Activated naive CD4-positive, alpha-beta T cell treated with anti-CD3 and anti-CD28 coated beads for 36 hours (primary cell): ENCODE measurements around the gene TMEM120B. TPM values are rescaled to one million over a fixed set of nuclear protein-coding genes. Genes with fewer than 3 reads are reported as not detected.
A peak's percentile ranks its signal among the peaks of the same experiment; 100 is the strongest.

Experiments
- CTCF ChIA-PET: fragments of 350-600 bp; sonication (Branson Sonifier 250); formaldehyde crosslinking; loops from one replicate; lab custom pipeline; 2021; ENCODE audit warnings: antibody characterized with exemption; lab: Charles Lee
- DNase-seq: peaks from one replicate; pipeline ENCODE4 v3.0.0-alpha.2; 2020
- H3K27ac Mint-ChIP-seq: one replicate; pipeline ENCODE4 v1.8.0; 2021; ENCODE audit warnings: mild to moderate bottlenecking, mixed read lengths
- H3K27me3 Mint-ChIP-seq: one replicate; pipeline ENCODE4 v1.8.0; 2021; ENCODE audit warnings: low read depth, mixed read lengths
- H3K36me3 Mint-ChIP-seq: one replicate; pipeline ENCODE4 v1.8.0; 2021; ENCODE audit warnings: low read depth, mixed read lengths
- H3K4me1 Mint-ChIP-seq: one replicate; pipeline ENCODE4 v1.8.0; 2021; ENCODE audit warnings: low read depth, mixed read lengths
- H3K4me3 Mint-ChIP-seq: one replicate; pipeline ENCODE4 v1.8.0; 2021; ENCODE audit warnings: mild to moderate bottlenecking, moderate library complexity, mixed read lengths
- H3K9me3 Mint-ChIP-seq: one replicate; pipeline ENCODE4 v1.8.0; 2021; ENCODE audit warnings: mixed read lengths
- intact Hi-C: fragments of 100-400 bp; cut with micrococcal nuclease; formaldehyde crosslinking; loops from one replicate; pipeline ENCODE4 v1.15.1; 2023
- total RNA-seq, 2 experiments: library from RNA; stranded (reverse); gene quantifications; one replicate each; pipeline ENCODE4 v1.2.3, GENCODE V29; 2021

The TMEM120B gene
- total RNA-seq, 2 experiments from 2014 or later: 5.5 to 6.3 TPM

DNA sequence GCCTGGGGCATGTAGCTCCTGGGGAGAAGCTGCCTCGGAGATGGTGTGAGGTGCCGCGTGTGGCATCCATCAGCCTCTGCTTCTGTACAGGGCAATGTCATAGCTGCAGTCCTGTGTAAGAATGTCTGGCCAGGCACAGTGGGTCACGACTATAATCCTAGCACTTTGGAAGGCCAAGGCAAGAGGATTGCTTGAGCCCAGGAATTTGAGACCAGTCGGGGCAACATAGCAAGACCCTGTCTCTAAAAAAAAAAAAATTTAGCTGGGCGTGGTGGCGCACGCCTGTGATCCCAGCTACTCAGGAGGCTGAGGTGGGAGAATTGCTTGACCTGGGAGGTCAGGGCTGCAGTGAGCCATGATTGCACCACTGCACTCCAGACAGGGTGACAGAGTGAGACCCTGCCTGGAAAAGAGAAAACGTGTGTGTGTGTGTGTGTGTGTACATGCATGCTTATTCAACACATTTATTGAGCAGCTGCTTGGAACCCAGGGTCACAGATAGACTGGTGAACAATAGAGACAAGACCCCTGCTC is 56.8 kb downstream of the TMEM120B start:
- H3K9me3 Mint-ChIP-seq: no peaks in the 10 kb centered on the region
- no peak overlapping the region for H3K27ac Mint-ChIP-seq
- peaks cover 3% of the 10 kb centered on the region for H3K4me1 Mint-ChIP-seq
- DNase-seq: no peak
- H3K27me3 Mint-ChIP-seq: no peaks in the 10 kb centered on the region
- intact Hi-C loops: no loop called here
- CTCF ChIA-PET: interaction anchor here (0.6 to 2.4 kb wide), 3 partner anchors 25 to 76 kb away, joined by 3 to 12 read pairs (median 4); partner anchors contain the start of gene RHOF
- no peak overlapping the region for H3K4me3 Mint-ChIP-seq
- H3K36me3 Mint-ChIP-seq: no peaks in the 10 kb centered on the region

DNA sequence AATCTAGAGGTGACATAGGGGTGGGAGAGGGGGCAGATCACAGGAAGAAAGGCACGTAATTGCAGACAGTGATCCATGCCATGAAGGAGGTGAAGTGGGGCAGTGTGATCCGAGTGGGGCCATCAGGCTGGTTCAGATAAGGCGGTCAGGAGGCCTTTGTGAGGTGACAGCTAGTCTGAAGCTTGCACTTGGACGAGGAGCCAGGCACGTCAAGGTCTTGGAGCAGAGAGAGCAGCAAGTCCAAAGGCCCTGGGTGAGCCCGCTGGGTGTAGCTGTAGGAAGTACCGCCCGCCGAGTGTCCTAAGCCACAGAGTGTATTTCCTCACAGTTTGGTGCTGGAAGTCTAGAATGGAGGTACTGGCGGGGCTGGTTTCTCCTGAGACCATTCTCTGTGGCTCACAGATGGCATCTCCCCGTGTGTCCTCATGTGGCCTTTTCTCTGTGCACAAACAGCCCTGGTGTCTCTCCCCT is 57.3 kb downstream of the TMEM120B start:
- intact Hi-C loops: loop anchor here (5.0 kb wide), 1 partner anchor 303 kb away; no protein-coding TSS in a partner anchor
- Mint-ChIP-seq H3K36me3 (no peaks in the 10 kb centered on the region), H3K9me3 (no peaks in the 10 kb centered on the region), H3K27ac (no peak overlapping the region), H3K27me3 (no peaks in the 10 kb centered on the region), H3K4me3 (no peak overlapping the region), H3K4me1 (peaks cover 3% of the 10 kb centered on the region)
- DNase-seq: no peak
- CTCF ChIA-PET: interaction anchor here (0.6 to 2.4 kb wide), 2 partner anchors 25 to 74 kb away, joined by 4 to 12 read pairs; partner anchors contain the start of gene RHOF

DNA sequence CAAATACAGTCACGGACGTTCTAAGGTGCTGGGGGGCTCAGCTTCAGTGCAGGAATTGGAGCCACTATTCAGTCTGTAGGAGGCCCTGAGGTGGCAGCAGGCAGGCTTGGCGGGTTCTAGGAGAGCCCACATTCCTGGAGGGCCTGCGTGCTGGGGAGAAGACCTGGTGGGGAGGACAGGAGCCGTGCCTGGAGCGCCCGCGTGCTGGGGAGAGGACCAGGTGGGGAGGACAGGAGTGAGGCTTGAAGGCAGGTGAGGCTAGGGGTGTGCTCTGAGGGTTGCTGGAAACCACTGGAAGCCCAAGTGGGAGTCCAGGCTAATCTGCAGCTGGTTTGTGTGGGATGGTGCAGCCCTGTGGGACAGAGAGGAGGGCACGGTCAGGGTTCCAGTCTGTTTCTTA is 57.8 kb downstream of the TMEM120B start:
- CTCF ChIA-PET: interaction anchor here (2.4 kb wide), 1 partner anchor 24 kb away, joined by 12 read pairs; the partner anchor contains the start of gene RHOF
- no peak overlapping the region for H3K27ac Mint-ChIP-seq

GRCh38 chr12:121770813-121771625 is 58.5 kb downstream of the TMEM120B start:
- intact Hi-C loops: loop anchor here (5.0 kb wide), 1 partner anchor 304 kb away; no protein-coding TSS in a partner anchor
- CTCF ChIA-PET: interaction anchor here (0.7 to 17.1 kb wide), 4 partner anchors 11 to 71 kb away, joined by 3 to 381 read pairs (median 21); partner anchors contain the start of gene RHOF
- no peaks in the 10 kb centered on the region for H3K36me3 Mint-ChIP-seq

More for the DNA sequence above, 57.8 kb downstream of the TMEM120B start:
- Mint-ChIP-seq H3K27me3 (no peaks in the 10 kb centered on the region), H3K9me3 (no peaks in the 10 kb centered on the region), H3K4me3 (no peak overlapping the region), H3K4me1 (peaks cover 3% of the 10 kb centered on the region), H3K36me3 (no peaks in the 10 kb centered on the region)
- intact Hi-C loops: loop anchor here (5.0 kb wide), 1 partner anchor 303 kb away; no protein-coding TSS in a partner anchor
- no peak for DNase-seq

DNA sequence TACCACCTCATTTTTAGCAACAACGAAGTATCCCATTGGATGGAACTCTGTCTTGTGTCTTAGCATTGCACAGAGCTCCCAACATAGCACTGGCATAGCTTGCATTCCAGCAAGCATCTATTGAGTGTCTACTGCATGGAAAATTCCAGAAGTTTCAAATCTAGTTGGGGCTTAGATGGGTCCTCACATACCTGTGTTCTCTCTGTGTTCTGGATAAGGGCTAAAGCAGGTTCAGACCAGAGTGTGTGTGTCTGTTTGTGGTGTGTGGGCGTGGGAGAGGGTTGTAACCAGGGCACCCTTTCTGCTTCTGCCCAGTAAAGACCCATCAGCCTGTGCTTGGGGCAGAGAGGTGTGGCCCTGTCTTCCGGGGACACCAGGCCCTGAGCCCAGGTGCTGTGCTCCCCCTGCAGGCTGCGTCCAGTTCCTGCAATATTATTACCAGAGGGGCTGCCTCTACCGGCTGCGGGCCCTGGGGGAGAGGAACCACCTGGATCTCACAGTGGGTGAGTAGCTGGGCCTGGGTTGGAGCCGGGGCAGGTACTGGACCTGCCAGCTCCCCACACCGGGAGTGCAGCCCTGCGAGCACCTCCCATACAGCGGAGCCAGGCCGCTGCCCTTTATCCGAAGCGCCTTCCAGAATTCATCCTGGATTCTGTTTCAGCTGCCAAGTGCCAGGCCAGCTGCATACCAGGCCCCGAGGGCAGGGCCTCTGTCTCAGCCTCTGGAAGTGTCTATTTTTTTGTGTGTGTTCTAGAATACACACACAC is 60.6 kb downstream of the TMEM120B start:
- H3K27ac Mint-ChIP-seq: peak overlapping the region; percentile 61
- CTCF ChIA-PET: interaction anchor here (0.6 to 17.1 kb wide), 26 partner anchors 9 to 1161 kb away, joined by 3 to 381 read pairs (median 4); partner anchors contain the start of genes PSMD9, RHOF and TMEM120B

More at GRCh38 chr12:121770813-121771625, 58.5 kb downstream of the TMEM120B start:
- Mint-ChIP-seq H3K4me3 (no peak overlapping the region), H3K4me1 (peaks cover 3% of the 10 kb centered on the region), H3K27ac (no peak overlapping the region), H3K27me3 (no peaks in the 10 kb centered on the region), H3K9me3 (no peaks in the 10 kb centered on the region)
- no peak for DNase-seq

DNA sequence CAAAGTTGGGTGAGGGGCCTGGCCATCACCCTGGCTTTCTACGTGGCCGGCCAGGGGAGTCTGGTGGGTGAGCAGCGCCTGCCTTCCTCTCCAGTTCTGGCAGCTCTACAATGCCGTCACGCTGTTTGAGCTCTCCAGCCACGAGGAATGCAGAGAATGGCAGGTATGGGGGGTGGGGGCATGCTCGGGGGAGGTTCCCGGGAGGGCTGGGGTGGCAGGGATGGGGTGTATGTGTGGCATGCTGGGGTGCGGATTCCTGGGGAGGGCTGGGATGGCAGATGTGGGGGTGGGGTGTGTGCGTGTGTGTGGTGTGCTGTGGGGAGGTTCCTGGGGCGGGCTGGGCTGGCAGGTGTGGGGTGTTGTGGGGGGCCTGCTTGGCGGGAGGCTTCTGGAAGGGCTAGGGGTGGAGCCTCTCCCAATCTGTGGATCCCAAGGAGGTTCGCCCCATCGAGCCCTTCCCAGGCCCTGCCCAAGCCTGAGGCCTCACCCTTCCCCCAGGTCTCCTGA is 62.5 kb downstream of the TMEM120B start:
- no peaks in the 10 kb centered on the region for H3K27me3 Mint-ChIP-seq
- peaks cover 7% of the 10 kb centered on the region for H3K36me3 Mint-ChIP-seq
- DNase-seq: no peak
- CTCF ChIA-PET: interaction anchor here (0.7 to 17.1 kb wide), 7 partner anchors 12 to 113 kb away, joined by 4 to 381 read pairs (median 16); partner anchors contain the start of genes PSMD9, RHOF and TMEM120B
- H3K4me3 Mint-ChIP-seq: no peak overlapping the region
- H3K4me1 Mint-ChIP-seq: peaks cover 12% of the 10 kb centered on the region
- H3K27ac Mint-ChIP-seq: no peak overlapping the region
- intact Hi-C loops: loop anchor here (5.0 kb wide), 1 partner anchor 308 kb away; no protein-coding TSS in a partner anchor
- no peaks in the 10 kb centered on the region for H3K9me3 Mint-ChIP-seq

More for the DNA sequence above, 60.6 kb downstream of the TMEM120B start:
- intact Hi-C loops: loop anchor here (1.0 to 5.0 kb wide), 3 partner anchors 61 to 306 kb away; partner anchors contain the start of gene TMEM120B
- peak; percentile 83 for DNase-seq
- Mint-ChIP-seq H3K9me3 (no peaks in the 10 kb centered on the region), H3K27me3 (no peaks in the 10 kb centered on the region), H3K4me3 (no peak overlapping the region), H3K36me3 (no peaks in the 10 kb centered on the region), H3K4me1 (peaks cover 6% of the 10 kb centered on the region)

- Mint-ChIP-seq H3K27ac (no peak overlapping the region), H3K36me3 (peaks cover 7% of the 10 kb centered on the region), H3K4me1 (peaks cover 16% of the 10 kb centered on the region), H3K4me3 (no peak overlapping the region), H3K9me3 (no peaks in the 10 kb centered on the region), H3K27me3 (no peaks in the 10 kb centered on the region)
- CTCF ChIA-PET: interaction anchor here (4.0 to 17.1 kb wide), 3 partner anchors 18 to 76 kb away, joined by 16 to 381 read pairs (median 30); partner anchors contain the start of gene RHOF
- DNase-seq: no peak
- intact Hi-C loops: no loop called here
Observed at GRCh38 chr12:121775501-121775900, 62.9 kb downstream of the TMEM120B start.

GRCh38 chr12:121776190-121777098 is 63.9 kb downstream of the TMEM120B start:
- CTCF ChIA-PET: interaction anchor here (0.6 to 17.1 kb wide), 16 partner anchors 9 to 445 kb away, joined by 3 to 381 read pairs (median 4); partner anchors contain the start of gene RHOF
- Mint-ChIP-seq H3K4me1 (peaks cover 25% of the 10 kb centered on the region), H3K27me3 (no peaks in the 10 kb centered on the region), H3K4me3 (no peak overlapping the region), H3K9me3 (no peaks in the 10 kb centered on the region), H3K27ac (peak overlapping the region; percentile 56), H3K36me3 (peaks cover 7% of the 10 kb centered on the region)
- peak; percentile 94 for DNase-seq
- intact Hi-C loops: loop anchor here (1.0 kb wide), 3 partner anchors 18 to 112 kb away; partner anchors contain the start of gene PSMD9

DNA sequence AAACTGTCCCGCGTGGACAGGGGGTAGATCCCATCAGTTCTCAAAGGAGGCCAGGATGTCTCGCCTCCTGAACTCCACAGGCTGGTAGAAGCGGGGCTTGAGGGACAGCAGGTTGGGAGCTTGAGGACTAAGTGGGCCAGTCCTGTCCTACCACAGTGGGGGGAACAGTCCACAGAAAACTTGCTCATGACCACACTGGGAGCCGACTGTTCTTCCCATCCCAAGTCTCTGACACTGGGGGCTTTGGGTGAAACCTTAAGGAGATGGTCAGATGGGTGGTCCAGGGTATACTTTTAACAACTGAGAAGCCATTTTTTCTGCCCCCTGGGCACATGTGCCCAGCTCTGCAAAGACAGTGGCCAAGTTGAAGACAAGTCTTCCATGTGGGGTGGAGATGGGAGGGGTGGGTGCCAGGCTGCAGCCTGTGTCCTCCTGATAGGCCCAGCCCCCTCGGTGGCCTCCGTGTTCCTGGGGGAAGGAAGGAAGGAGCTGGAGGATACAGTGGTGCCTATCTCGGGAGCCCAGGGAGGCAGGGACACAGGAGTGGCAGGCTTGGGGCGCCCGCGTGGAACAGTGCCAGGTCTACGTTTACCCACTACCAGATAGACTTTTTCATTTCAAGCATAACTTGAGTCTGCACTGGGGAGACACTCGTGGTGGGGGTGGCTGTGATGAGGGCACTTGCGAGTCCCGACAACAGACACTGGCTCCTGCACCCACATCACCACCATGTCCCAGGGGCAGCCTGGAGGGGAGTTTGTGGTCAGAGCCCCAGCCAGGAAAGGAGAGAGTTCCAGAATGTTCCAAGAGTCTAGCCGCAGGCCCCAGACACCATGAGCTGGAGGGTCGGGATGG is 66.2 kb downstream of the TMEM120B start:
- Mint-ChIP-seq H3K4me1 (peaks cover 46% of the 10 kb centered on the region), H3K9me3 (no peaks in the 10 kb centered on the region), H3K36me3 (peaks cover 9% of the 10 kb centered on the region), H3K27ac (peak overlapping the region; percentile 78), H3K4me3 (no peak overlapping the region), H3K27me3 (no peaks in the 10 kb centered on the region)
- no peak for DNase-seq
- CTCF ChIA-PET: interaction anchor here (0.5 to 17.1 kb wide), 8 partner anchors 9 to 299 kb away, joined by 3 to 381 read pairs (median 4); partner anchors contain the start of gene RHOF
- intact Hi-C loops: no loop called here
